Astrocyte (in vitro differentiated cells and primary cell): ENCODE measurements around the gene CBLN2. TPM values are rescaled to one million over a fixed set of nuclear protein-coding genes. Genes with fewer than 3 reads are reported as not detected.

ENCODE experiments used
- DNase-seq: peaks from one replicate; pipeline ENCODE4 v3.0.0-alpha.2; 2010; ENCODE audit warnings: low read depth
- FAIRE-seq: peaks from 2 replicates; lab custom pipeline; 2011; peaks lifted over from hg19 to GRCh38; lab: Jason Lieb, UNC
- H2AFZ ChIP-seq: 2 replicates; pipeline ENCODE4 v1.6.0; 2012; ENCODE audit warnings: low read depth, low read length, inconsistent platforms
- H3K27ac ChIP-seq: 2 replicates; pipeline ENCODE4 v1.5.1; 2011; ENCODE audit warnings: low read depth, low read length, inconsistent platforms
- H3K27me3 ChIP-seq: 2 replicates; pipeline ENCODE4 v1.6.0; 2011; ENCODE audit warnings: low read length, inconsistent platforms; ENCODE audit not compliant: insufficient read depth
- H3K36me3 ChIP-seq: 2 replicates; pipeline ENCODE4 v1.5.1; 2011; ENCODE audit warnings: low read length, inconsistent platforms; ENCODE audit not compliant: insufficient read depth
- H3K4me1 ChIP-seq: 2 replicates; pipeline ENCODE4 v1.5.1; 2011; ENCODE audit warnings: low read length, inconsistent platforms; ENCODE audit not compliant: insufficient read depth
- H3K4me2 ChIP-seq: 2 replicates; pipeline ENCODE4 v1.6.0; 2012; ENCODE audit warnings: low read length, inconsistent platforms
- H3K4me3 ChIP-seq: 2 replicates; pipeline ENCODE4 v1.5.1; 2011; ENCODE audit warnings: low read depth, mild to moderate bottlenecking, low read length, inconsistent platforms; ENCODE audit not compliant: insufficient read depth
- H3K79me2 ChIP-seq: 2 replicates; pipeline ENCODE4 v1.6.0; 2012; ENCODE audit warnings: mild to moderate bottlenecking, low read length, inconsistent platforms; ENCODE audit not compliant: insufficient read depth
- H3K9ac ChIP-seq: 2 replicates; pipeline ENCODE4 v1.6.0; 2012; ENCODE audit warnings: mild to moderate bottlenecking, low read length, inconsistent platforms
- H3K9me3 ChIP-seq: 2 replicates; pipeline ENCODE4 v1.5.1; 2012; ENCODE audit warnings: low read depth, mild to moderate bottlenecking, low read length, inconsistent platforms; ENCODE audit not compliant: insufficient read depth
- H4K20me1 ChIP-seq: 2 replicates; pipeline ENCODE4 v1.6.0; 2012; ENCODE audit warnings: low read length, inconsistent platforms; ENCODE audit not compliant: insufficient read depth
- H3K27ac Mint-ChIP-seq: one replicate; pipeline ENCODE4 v1.8.0; 2021; ENCODE audit warnings: mild to moderate bottlenecking, mixed read lengths; ENCODE audit not compliant: unreplicated experiment
- H3K27me3 Mint-ChIP-seq: one replicate; pipeline ENCODE4 v1.8.0; 2021; ENCODE audit warnings: low read depth, mixed read lengths; ENCODE audit not compliant: unreplicated experiment
- H3K36me3 Mint-ChIP-seq: one replicate; pipeline ENCODE4 v1.8.0; 2021; ENCODE audit warnings: low read depth, mixed read lengths; ENCODE audit not compliant: unreplicated experiment
- H3K4me1 Mint-ChIP-seq: one replicate; pipeline ENCODE4 v1.8.0; 2021; ENCODE audit warnings: low read depth, mixed read lengths; ENCODE audit not compliant: unreplicated experiment
- H3K4me3 Mint-ChIP-seq: one replicate; pipeline ENCODE4 v1.8.0; 2021; ENCODE audit warnings: mild to moderate bottlenecking, moderate library complexity, mixed read lengths; ENCODE audit not compliant: unreplicated experiment
- H3K9me3 Mint-ChIP-seq: one replicate; pipeline ENCODE4 v1.8.0; 2021; ENCODE audit warnings: mild to moderate bottlenecking, mixed read lengths; ENCODE audit not compliant: unreplicated experiment
- EZH2 ChIP-seq: IDR thresholded peaks from 2 replicates; pipeline ENCODE4 v1.6.1; 2012; ENCODE audit warnings: mild to moderate bottlenecking, low read length, inconsistent platforms; ENCODE audit not compliant: insufficient read depth
- total RNA-seq: library from RNA; stranded (reverse); gene quantifications from 2 replicates; pipeline ENCODE4 v1.2.1, GENCODE V29; 2021
- TF ChIP-seq, protein P1 (sequence below): IDR thresholded peaks from 2 replicates; pipeline ENCODE4 v1.5.1; 2011; ENCODE audit warnings: low read depth, mild to moderate bottlenecking, inconsistent platforms, low read length, moderate library complexity; ENCODE audit not compliant: insufficient read depth

CBLN2 gene
- total RNA-seq, 1 donor from 2014 or later, result not detected

- Histone ChIP-seq H3K27me3 (no peaks in the 10 kb centered on the region), H3K9me3 (peaks cover 3% of the 10 kb centered on the region), H3K4me1 (no peaks in the 10 kb centered on the region), H4K20me1 (no peaks in the 10 kb centered on the region), H2AFZ (no peak overlapping the region), H3K4me3 (no peak overlapping the region), H3K79me2 (no peaks in the 10 kb centered on the region), H3K36me3 (no peaks in the 10 kb centered on the region), H3K4me2 (no peak overlapping the region), H3K27ac (no peak overlapping the region), H3K9ac (no peak overlapping the region)
- DNase-seq, result no peak
- TF ChIP-seq, protein P1, sequence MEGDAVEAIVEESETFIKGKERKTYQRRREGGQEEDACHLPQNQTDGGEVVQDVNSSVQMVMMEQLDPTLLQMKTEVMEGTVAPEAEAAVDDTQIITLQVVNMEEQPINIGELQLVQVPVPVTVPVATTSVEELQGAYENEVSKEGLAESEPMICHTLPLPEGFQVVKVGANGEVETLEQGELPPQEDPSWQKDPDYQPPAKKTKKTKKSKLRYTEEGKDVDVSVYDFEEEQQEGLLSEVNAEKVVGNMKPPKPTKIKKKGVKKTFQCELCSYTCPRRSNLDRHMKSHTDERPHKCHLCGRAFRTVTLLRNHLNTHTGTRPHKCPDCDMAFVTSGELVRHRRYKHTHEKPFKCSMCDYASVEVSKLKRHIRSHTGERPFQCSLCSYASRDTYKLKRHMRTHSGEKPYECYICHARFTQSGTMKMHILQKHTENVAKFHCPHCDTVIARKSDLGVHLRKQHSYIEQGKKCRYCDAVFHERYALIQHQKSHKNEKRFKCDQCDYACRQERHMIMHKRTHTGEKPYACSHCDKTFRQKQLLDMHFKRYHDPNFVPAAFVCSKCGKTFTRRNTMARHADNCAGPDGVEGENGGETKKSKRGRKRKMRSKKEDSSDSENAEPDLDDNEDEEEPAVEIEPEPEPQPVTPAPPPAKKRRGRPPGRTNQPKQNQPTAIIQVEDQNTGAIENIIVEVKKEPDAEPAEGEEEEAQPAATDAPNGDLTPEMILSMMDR, result no peak
- TF ChIP-seq EZH2, result no peak
- no peak overlapping the region for H3K4me3 Mint-ChIP-seq
- no peak overlapping the region for H3K27ac Mint-ChIP-seq
- no peaks in the 10 kb centered on the region for H3K36me3 Mint-ChIP-seq
- no peaks in the 10 kb centered on the region for H3K4me1 Mint-ChIP-seq
- no peaks in the 10 kb centered on the region for H3K27me3 Mint-ChIP-seq
- FAIRE-seq, result no peak
- H3K9me3 Mint-ChIP-seq, result peaks cover 5% of the 10 kb centered on the region
Observed at GRCh38 chr18:72502671-72503431, 41.3 kb downstream of the CBLN2 start.

- Histone ChIP-seq H3K4me3 (no peak overlapping the region), H3K4me1 (no peaks in the 10 kb centered on the region), H3K36me3 (no peaks in the 10 kb centered on the region), H3K27ac (no peak overlapping the region), H3K4me2 (no peak overlapping the region), H3K9ac (no peak overlapping the region), H2AFZ (no peak overlapping the region), H3K79me2 (no peaks in the 10 kb centered on the region), H3K27me3 (no peaks in the 10 kb centered on the region), H3K9me3 (no peaks in the 10 kb centered on the region), H4K20me1 (no peaks in the 10 kb centered on the region)
- Mint-ChIP-seq H3K4me1 (no peaks in the 10 kb centered on the region), H3K9me3 (no peaks in the 10 kb centered on the region), H3K27ac (no peak overlapping the region), H3K4me3 (no peak overlapping the region), H3K36me3 (no peaks in the 10 kb centered on the region), H3K27me3 (no peaks in the 10 kb centered on the region)
- FAIRE-seq, result no peak
- DNase-seq, result no peak
- TF ChIP-seq EZH2, result no peak
- TF ChIP-seq, protein P1, result no peak
Observed at GRCh38 chr18:72492497-72492896, 51.6 kb downstream of the CBLN2 start.
